SU-DHL-6 (cell line): Measurements from ENCODE around the gene ARID3C.

ENCODE experiments used
- H2AFZ ChIP-seq: fragments of 200-600 bp; sonication (generic); 2 replicates; pipeline ENCODE4 v1.6.1; 2014; ENCODE audit warnings: low read depth, mild to moderate bottlenecking, moderate library complexity, mixed read lengths, antibody characterized with exemption, low read length; ENCODE audit not compliant: severe bottlenecking
- H3F3A ChIP-seq: fragments of 200-600 bp; shearing (Covaris generic); 2 replicates; pipeline ENCODE4 v1.6.0; 2016; ENCODE audit warnings: antibody characterized with exemption, mild to moderate bottlenecking; ENCODE audit not compliant: insufficient read depth
- H3K27ac ChIP-seq: fragments of 200-600 bp; sonication (generic); 2 replicates; pipeline ENCODE4 v1.5.1; 2016; ENCODE audit warnings: low read depth, mild to moderate bottlenecking, low read length, moderate library complexity, mixed read lengths
- H3K27me3 ChIP-seq: fragments of 200-600 bp; sonication (generic), shearing (Covaris generic); 2 replicates; pipeline ENCODE4 v1.6.0; 2014; ENCODE audit warnings: mild to moderate bottlenecking, low read length
- H3K36me3 ChIP-seq: fragments of 200-600 bp; sonication (generic); 2 replicates; pipeline ENCODE4 v1.6.1; 2014; ENCODE audit warnings: mild to moderate bottlenecking, low read length, mixed read lengths
- H3K4me2 ChIP-seq: fragments of 300-600, 200-600 bp; shearing (Covaris generic), sonication (generic); 2 replicates; pipeline ENCODE4 v1.6.0; 2014; ENCODE audit warnings: low read length, low read depth, mild to moderate bottlenecking; ENCODE audit not compliant: poor library complexity, severe bottlenecking
- H3K4me3 ChIP-seq: fragments of 200-600 bp; sonication (generic); 2 replicates; pipeline ENCODE4 v1.5.1; 2014; ENCODE audit warnings: antibody characterized with exemption, low read length, mild to moderate bottlenecking, mixed read lengths; ENCODE audit not compliant: insufficient read depth, poor library complexity, severe bottlenecking
- H3K79me2 ChIP-seq: fragments of 200-600 bp; sonication (generic); 2 replicates; pipeline ENCODE4 v1.6.1; 2014; ENCODE audit warnings: mild to moderate bottlenecking, low read length, moderate library complexity; ENCODE audit not compliant: insufficient read depth
- H3K9ac ChIP-seq: fragments of 200-600 bp; sonication (generic); 2 replicates; pipeline ENCODE4 v1.7.0; 2014; ENCODE audit warnings: mild to moderate bottlenecking, low read length
- H3K9me2 ChIP-seq: fragments of 200-600 bp; sonication (generic); replicated peaks from 2 replicates; pipeline ENCODE4 v1.6.1; 2014; ENCODE audit warnings: low read length; ENCODE audit not compliant: insufficient read depth
- H3K9me3 ChIP-seq: fragments of 200-600 bp; sonication (generic); 2 replicates; pipeline ENCODE4 v1.6.1; 2014; ENCODE audit warnings: low read length, mixed read lengths; ENCODE audit not compliant: insufficient read depth
- H4K20me1 ChIP-seq: fragments of 200-600 bp; sonication (generic); 2 replicates; pipeline ENCODE4 v1.6.1; 2014; ENCODE audit warnings: low read depth, mild to moderate bottlenecking, antibody characterized with exemption, low read length, moderate library complexity, mixed read lengths
- EZH2phosphoT487 ChIP-seq: fragments of 200-600 bp; sonication (generic), shearing (Covaris generic); conservative IDR thresholded peaks from 2 replicates; pipeline ENCODE4 v1.6.1; 2018; ENCODE audit warnings: mild to moderate bottlenecking, antibody characterized with exemption, low read length, moderate library complexity, mixed read lengths
- TF ChIP-seq, protein P1 (sequence below): fragments of 200-600 bp; sonication (generic); IDR thresholded peaks from one replicate; pipeline ENCODE4 v1.5.1; 2017; ENCODE audit warnings: antibody characterized with exemption, mild to moderate bottlenecking, low read length, moderate library complexity; ENCODE audit not compliant: insufficient read depth, poor library complexity, severe bottlenecking

The ARID3C gene

DNA sequence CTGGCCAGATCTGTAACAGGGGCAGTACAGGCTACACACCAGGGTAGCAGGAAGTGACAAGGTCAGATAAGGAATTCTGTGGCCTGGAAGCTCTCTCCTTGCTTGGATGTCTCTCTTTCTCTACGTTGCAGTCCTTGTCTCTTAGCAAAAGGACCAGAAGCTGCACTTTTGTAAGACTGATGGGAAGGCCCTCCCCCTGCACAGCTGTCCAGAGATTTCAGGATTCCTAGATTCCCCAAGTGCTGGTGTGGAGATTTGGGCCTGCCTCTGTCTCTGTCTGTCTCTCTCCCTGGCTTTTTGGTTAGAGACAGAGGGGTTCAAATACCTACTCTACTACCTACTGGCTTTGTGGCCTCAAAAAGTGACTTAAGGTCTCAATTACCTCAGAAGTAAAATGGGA, 29.3 kb downstream of the ARID3C start:
- no peaks in the 10 kb centered on the region for H4K20me1 ChIP-seq
- H2AFZ ChIP-seq, result no peak overlapping the region
- no peak overlapping the region for H3K4me2 ChIP-seq
- no peak overlapping the region for H3K9ac ChIP-seq
- H3K9me3 ChIP-seq, result no peaks in the 10 kb centered on the region
- no peaks in the 10 kb centered on the region for H3K36me3 ChIP-seq
- H3F3A ChIP-seq, result no peaks in the 10 kb centered on the region
- TF ChIP-seq, protein P1, sequence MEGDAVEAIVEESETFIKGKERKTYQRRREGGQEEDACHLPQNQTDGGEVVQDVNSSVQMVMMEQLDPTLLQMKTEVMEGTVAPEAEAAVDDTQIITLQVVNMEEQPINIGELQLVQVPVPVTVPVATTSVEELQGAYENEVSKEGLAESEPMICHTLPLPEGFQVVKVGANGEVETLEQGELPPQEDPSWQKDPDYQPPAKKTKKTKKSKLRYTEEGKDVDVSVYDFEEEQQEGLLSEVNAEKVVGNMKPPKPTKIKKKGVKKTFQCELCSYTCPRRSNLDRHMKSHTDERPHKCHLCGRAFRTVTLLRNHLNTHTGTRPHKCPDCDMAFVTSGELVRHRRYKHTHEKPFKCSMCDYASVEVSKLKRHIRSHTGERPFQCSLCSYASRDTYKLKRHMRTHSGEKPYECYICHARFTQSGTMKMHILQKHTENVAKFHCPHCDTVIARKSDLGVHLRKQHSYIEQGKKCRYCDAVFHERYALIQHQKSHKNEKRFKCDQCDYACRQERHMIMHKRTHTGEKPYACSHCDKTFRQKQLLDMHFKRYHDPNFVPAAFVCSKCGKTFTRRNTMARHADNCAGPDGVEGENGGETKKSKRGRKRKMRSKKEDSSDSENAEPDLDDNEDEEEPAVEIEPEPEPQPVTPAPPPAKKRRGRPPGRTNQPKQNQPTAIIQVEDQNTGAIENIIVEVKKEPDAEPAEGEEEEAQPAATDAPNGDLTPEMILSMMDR, result no peak
- TF ChIP-seq EZH2phosphoT487, result no peak
- no peaks in the 10 kb centered on the region for H3K9me2 ChIP-seq
- H3K27me3 ChIP-seq, result no peaks in the 10 kb centered on the region
- no peak overlapping the region for H3K4me3 ChIP-seq
- no peak overlapping the region for H3K27ac ChIP-seq
- no peaks in the 10 kb centered on the region for H3K79me2 ChIP-seq

DNA sequence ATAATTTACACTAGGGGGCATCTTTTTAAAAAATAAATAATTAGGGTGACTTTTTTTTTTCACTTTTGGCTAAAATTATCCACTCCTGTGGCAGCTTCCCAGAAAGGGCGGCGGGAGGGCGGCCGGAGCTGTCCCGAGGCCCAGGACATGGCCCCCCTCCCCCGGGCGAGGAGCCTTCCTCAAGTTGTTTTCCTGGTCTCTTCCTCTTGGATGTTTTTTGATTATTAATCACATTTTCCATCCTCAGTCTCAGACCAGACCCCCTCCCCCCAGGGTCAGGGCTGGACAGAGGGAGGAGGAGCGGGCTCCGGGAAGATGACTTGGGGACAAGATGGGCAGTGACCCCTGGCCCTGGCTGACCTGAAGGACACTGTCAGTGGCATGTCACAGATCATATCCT, 34.7 kb downstream of the ARID3C start:
- Histone ChIP-seq H3K27me3 (no peaks in the 10 kb centered on the region), H3K4me2 (no peak overlapping the region), H3K9me2 (no peaks in the 10 kb centered on the region), H3K79me2 (no peaks in the 10 kb centered on the region), H3K9ac (no peak overlapping the region), H3F3A (no peaks in the 10 kb centered on the region), H4K20me1 (no peaks in the 10 kb centered on the region), H3K27ac (no peak overlapping the region), H2AFZ (no peak overlapping the region), H3K36me3 (no peaks in the 10 kb centered on the region), H3K9me3 (no peaks in the 10 kb centered on the region), H3K4me3 (no peak overlapping the region)
- no peak for TF ChIP-seq EZH2phosphoT487
- TF ChIP-seq, protein P1, result no peak

DNA sequence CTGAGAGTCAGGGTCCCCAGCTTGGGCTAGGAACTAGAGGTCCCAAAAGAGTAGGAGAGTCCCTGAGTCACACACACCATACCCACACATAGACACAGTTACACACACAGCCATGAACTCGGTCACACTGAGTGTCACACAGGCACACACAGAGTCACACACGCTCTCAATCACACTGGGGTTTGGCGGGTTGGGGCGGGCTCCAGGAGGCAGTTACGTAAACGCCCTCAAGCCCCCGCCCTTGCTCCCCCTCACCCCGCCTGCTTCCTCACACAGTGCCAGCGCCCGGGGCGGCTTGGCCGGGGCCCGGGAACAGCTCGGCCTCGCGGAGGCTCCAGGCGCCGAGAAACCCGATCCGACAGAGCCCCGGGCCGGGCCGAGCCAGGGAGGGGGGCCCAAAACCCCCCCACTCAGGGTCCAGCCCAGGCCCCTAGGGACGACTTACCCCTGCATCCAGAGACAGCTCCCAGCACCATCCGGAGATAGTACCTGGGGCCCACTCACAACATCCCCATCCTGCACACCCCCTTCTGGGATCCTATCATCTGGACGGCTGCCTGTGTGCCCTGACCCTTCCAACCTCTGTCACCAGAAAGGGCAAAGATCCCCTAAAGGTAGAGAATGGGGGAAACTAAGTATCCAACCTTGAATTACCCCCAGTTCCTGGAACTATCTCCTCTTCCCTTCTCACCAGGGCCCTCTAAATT, 35.8 kb downstream of the ARID3C start:
- H2AFZ ChIP-seq, result no peak overlapping the region
- no peaks in the 10 kb centered on the region for H3K9me3 ChIP-seq
- no peaks in the 10 kb centered on the region for H3K27me3 ChIP-seq
- no peak overlapping the region for H3K4me2 ChIP-seq
- H3K4me3 ChIP-seq, result no peak overlapping the region
- H3K79me2 ChIP-seq, result no peaks in the 10 kb centered on the region
- no peak overlapping the region for H3K27ac ChIP-seq
- H4K20me1 ChIP-seq, result no peaks in the 10 kb centered on the region
- no peak for TF ChIP-seq EZH2phosphoT487
- TF ChIP-seq, protein P1, result no peak
- no peak overlapping the region for H3K9ac ChIP-seq
- no peaks in the 10 kb centered on the region for H3F3A ChIP-seq
- no peaks in the 10 kb centered on the region for H3K9me2 ChIP-seq
- H3K36me3 ChIP-seq, result no peaks in the 10 kb centered on the region
